ENCODE measurements around the gene F7.

GRCh38 chr13:113153810-113154748, 48.5 kb downstream of the F7 start:
- peak; percentile 94 for TF ChIP-seq USF1 (IDR thresholded peaks at IDR 0.05)
- TF ChIP-seq TEAD4 (IDR thresholded peaks at IDR 0.05) = no peak
- peak; percentile 62 for TF ChIP-seq MAX (IDR thresholded peaks at IDR 0.05)
- TF ChIP-seq NFIC (IDR thresholded peaks at IDR 0.05) = no peak
- TF ChIP-seq CEBPB (IDR thresholded peaks at IDR 0.05) = no peak
- no peak for TF ChIP-seq EP300 (IDR thresholded peaks at IDR 0.05; ENCODE audit: borderline replicate concordance)
- no peak for TF ChIP-seq TCF12 (IDR thresholded peaks at IDR 0.05; ENCODE audit: low read depth)
- TF ChIP-seq YY1 (IDR thresholded peaks at IDR 0.05; ENCODE audit: low read depth) = peak; percentile 56; the same call in 1 of the 2 replicates

All from Ishikawa (cell line).